ENCODE results near the gene STIP1.

DNA sequence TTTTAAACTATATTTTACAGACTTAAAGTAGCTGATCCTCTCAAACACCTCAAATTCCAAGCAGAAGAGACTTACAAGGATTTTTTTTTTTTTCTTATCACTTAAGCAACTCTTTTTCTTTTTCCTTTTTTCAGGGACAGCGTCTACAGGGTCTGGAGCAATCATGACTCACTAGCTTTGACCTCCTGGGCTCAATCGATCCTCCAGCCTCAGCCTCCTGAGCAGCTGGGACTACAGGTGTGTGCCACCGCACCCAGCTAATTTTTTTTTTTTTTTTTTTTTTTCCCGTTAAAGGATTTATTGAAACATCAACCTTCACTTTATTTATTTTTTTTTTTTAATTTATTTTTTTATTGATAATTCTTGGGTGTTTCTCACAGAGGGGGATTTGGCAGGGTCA lies 15.6 kb upstream of the STIP1 start:
- TF ChIP-seq, protein P1, sequence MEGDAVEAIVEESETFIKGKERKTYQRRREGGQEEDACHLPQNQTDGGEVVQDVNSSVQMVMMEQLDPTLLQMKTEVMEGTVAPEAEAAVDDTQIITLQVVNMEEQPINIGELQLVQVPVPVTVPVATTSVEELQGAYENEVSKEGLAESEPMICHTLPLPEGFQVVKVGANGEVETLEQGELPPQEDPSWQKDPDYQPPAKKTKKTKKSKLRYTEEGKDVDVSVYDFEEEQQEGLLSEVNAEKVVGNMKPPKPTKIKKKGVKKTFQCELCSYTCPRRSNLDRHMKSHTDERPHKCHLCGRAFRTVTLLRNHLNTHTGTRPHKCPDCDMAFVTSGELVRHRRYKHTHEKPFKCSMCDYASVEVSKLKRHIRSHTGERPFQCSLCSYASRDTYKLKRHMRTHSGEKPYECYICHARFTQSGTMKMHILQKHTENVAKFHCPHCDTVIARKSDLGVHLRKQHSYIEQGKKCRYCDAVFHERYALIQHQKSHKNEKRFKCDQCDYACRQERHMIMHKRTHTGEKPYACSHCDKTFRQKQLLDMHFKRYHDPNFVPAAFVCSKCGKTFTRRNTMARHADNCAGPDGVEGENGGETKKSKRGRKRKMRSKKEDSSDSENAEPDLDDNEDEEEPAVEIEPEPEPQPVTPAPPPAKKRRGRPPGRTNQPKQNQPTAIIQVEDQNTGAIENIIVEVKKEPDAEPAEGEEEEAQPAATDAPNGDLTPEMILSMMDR (IDR thresholded peaks at IDR 0.05; ENCODE audit: insufficient read depth, low read depth, low read length), result no peak
- TF ChIP-seq EZH2 (IDR thresholded peaks at IDR 0.05; ENCODE audit: insufficient read depth, low read length), result no peak

All from astrocyte (in vitro differentiated cells and primary cell).